NCI-H2171 treated with DMSO at 0.1 percent for 48 hours (cell line): ENCODE results near the gene MAP2K3.
A peak's percentile ranks its signal among the peaks of the same experiment; 100 is the strongest.

Experiments used
- DNase-seq: peaks from one replicate; lab custom pipeline; 2025; lab: John Stamatoyannopoulos, UW

MAP2K3 gene

GRCh38 chr17:21282850-21283249, 1.7 kb upstream of the MAP2K3 start:
- no peak for DNase-seq

- no peak for DNase-seq
These were observed 811 bp upstream of the MAP2K3 start for GRCh38 chr17:21283482-21284318.

- peak; percentile 18 for DNase-seq
These were observed 904 bp downstream of the MAP2K3 start for GRCh38 chr17:21285164-21286065.

- DNase-seq, result peak; percentile 3
These were observed 1.7 kb downstream of the MAP2K3 start for GRCh38 chr17:21286066-21286770.

GRCh38 chr17:21286909-21287702, 2.6 kb downstream of the MAP2K3 start:
- no peak for DNase-seq

- peak; percentile 77 for DNase-seq
These were observed 3.4 kb downstream of the MAP2K3 start for GRCh38 chr17:21287703-21288449.

- DNase-seq, result no peak
These were observed 4.1 kb downstream of the MAP2K3 start for GRCh38 chr17:21288571-21289017.

- no peak for DNase-seq
These were observed 4.8 kb downstream of the MAP2K3 start for GRCh38 chr17:21289175-21289901.

GRCh38 chr17:21289902-21290571, 5.5 kb downstream of the MAP2K3 start:
- peak; percentile 56 for DNase-seq

GRCh38 chr17:21291357-21291756, 6.8 kb downstream of the MAP2K3 start:
- no peak for DNase-seq

GRCh38 chr17:21291862-21292261, 7.4 kb downstream of the MAP2K3 start:
- no peak for DNase-seq

- DNase-seq, result no peak
These were observed 8.6 kb downstream of the MAP2K3 start for GRCh38 chr17:21292867-21293830.

GRCh38 chr17:21293831-21294210, 9.3 kb downstream of the MAP2K3 start:
- no peak for DNase-seq

- no peak for DNase-seq
These were observed 10.0 kb downstream of the MAP2K3 start for GRCh38 chr17:21294321-21295035.

GRCh38 chr17:21295036-21295952, 10.8 kb downstream of the MAP2K3 start:
- peak; percentile 70 for DNase-seq
